NCI-H2081 (cell line): Measurements from ENCODE around the gene MED13L.

ENCODE experiments used
- DNase-seq, 2 experiments: peaks; one replicate each; lab custom pipeline; 2025; lab: John Stamatoyannopoulos, UW

MED13L gene

DNA sequence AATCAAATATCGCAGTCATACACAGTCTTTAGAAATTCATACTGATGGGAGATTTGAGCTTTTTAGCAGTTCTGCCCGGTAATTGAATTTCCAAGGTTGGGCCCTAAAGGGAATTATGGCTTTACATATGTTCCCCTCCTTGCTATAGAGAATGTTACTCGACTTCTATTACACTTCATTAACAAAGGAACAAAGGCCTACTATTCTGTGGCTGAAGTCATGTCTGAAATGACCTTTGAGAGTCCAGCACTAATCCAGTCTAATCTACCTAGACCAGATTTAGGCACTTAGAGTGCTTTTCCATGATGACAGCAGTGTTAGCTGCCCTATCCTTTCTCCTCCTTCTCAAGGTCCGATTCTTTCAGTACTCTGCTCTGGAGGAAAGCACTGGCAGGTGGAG lies 305.3 kb downstream of the MED13L start:
- DNase-seq: no peak

DNA sequence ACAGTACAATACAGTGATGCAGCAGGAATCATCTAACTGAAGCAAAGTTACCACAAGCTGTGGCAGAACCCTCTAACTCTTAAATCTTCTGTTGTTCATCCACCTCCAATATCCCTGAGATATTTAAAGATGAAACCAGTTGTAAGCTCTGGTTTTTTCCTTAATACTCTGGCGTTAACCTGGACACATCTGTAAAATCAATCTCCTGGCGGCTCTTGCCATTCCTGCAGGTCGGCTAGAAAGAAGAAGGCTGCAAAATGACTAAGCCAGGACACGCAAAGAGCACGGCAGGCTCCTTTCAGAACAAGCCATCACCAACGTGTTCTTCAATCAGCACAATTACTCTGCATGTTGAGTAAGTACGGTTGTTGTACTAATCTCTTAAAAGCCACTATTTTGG lies 309.3 kb downstream of the MED13L start:
- DNase-seq: no peak

DNA sequence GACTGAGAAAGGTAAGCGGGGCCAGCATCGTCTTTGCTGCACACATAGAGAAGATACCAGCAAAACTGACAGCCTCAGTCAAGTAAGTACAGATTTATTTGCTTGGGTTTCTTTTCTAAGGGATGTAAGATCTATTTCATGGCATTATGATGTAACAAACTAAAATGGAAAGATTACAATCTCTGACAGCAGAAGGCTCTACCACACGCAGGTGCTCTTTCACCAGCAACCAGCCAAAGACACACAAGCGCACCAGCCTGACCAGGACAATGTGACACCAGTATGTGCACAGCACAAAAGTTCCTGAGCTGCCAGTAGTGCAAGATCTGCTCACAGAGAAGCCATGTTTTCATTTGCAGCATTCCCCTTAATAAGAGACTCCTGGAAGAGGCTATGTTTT lies 311.1 kb downstream of the MED13L start:
- no peak for DNase-seq

DNA sequence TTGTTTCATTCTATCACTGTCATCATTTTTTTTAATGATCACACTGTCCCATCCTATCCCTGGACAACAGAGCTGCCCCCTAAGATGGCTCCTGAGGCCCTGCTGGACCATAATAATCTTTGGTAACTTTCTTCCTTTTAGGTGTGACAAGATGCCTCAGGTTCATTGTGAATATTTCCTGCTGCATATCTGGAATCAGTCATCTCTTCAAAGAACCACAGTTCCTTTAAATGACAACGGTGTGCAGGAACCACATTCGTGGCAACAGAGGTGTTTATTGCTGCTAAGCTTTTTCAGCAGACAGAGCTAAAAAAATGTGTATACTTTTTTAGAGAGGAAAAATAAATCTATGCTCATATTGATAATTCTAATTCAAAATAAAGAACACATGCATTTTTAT lies 312.9 kb downstream of the MED13L start:
- DNase-seq: no peak

DNA sequence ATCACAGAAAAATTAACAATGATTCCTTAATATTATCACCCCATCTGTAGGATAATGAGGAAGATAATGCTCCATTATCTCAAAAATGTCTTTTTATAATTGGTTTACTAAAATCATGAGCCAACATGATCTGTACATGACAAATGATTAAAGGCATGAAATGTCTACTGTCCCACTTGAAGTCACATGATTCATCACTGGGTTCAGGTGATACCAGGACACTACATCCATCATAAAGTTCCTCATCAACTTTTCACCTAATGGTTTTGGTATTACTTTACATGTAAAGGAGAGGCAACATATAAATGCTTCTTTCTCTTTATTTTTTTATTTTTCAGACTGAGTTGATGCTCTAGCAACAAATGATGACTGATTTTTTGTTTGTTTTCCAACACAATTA lies 313.3 kb downstream of the MED13L start:
- no peak for DNase-seq

DNA sequence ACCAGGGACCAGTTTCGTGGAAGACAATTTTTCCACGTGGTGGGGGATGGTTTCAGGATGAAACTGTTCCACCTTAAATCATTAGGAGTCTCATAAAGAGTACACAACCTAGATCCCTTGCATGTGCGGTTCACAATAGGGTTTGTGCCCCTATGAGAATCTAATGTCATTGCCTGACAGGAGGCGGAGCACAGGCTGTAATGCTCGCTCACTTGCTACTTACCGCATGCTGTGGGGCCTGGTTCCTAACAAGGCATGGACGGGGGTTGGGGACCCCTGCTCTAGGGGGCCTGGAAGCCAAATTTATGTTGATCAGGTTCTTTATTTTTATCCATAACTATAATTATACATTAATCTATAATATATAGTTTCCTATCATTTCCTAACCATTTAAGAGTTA lies 315.3 kb downstream of the MED13L start:
- no peak for DNase-seq

DNA sequence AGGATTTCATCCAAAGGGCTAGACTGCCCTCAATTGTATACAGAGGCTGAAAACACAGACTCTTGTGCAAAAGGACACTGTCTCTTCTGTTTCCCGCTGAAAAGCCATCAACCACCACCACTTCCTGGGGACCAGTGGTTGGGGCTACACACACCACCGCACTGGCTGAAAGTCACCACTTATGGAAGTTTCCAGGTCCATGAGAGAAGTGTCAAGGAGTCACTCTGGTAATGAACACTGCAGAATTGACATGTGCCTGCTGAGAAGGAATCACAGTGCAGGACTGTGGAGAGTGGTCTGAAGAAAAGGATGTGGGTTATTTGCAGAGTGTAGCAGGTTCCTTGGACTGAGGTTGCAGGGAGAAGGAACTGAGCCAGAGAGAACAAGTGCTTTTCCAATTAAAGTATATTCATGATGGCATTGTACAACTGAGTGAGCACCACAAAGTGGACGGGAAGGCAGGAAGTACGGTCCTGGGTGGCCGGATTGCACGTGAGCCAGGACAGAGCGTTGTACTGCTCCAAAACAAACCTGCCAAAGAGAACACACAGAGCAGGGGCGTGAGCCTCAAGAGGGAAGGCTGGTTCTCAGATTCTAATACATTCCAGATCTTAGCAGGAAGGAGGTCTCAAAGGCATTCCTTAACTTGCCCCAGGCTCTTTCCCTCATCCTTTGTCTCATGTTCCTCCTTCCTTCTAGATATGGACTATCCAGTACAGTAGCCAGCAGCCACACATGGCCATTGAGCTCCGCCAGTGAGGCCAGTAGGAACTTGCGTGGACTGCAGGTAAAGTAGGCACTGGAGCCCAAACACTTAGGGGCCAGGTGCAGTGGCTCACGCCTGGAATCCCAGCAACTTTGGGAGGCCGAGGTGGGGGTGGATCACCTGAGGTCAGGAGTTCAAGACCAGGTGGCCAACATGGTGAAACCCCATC lies 316.4 kb downstream of the MED13L start:
- no peak for DNase-seq

DNA sequence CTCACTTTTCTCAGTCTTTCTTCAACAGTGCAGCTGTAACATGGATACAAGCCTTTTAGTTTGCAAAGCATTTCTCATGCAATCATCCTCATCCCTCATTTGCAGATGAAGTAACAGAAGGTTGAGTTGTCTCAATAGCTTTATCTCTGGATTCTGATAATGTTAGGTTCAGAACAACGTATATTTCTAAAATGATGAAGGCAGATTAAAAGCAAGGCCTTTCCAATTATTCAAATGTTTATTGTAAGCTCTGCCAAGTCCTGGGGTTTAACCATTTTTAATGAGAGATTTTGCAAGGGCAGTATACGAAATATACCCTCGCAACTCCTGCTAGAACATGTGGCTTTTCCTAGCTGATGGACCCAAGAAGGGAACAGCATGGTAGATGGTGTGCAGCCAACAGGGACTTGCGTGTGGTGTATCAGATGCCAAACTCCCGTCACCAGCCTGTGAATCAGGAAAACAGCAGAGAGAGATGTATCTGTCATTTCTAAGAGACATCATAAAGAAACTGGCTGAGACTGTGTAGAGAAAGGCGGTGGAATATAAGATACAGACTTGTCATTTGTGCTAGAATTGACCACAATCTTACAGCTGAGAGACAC lies 319.7 kb downstream of the MED13L start:
- DNase-seq: no peak

DNA sequence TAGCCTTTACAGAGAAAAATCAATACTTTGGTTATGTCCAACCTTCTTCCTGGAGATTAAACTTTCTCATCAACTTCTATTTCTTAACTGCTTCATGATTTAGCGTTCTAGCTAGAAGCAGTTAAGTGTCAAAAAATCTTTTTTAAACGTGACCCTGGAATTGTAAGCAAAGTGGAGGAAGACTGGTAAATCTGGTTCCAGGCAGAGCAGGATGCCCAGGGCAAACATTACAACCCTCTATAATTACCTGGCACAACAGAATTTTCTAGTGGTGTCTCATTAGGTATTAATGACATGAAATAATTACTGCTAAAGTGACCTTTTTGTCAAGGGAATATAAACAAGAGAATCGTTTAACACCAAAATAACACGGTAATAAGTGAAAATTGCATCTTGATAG lies 320.8 kb downstream of the MED13L start:
- no peak for DNase-seq

DNA sequence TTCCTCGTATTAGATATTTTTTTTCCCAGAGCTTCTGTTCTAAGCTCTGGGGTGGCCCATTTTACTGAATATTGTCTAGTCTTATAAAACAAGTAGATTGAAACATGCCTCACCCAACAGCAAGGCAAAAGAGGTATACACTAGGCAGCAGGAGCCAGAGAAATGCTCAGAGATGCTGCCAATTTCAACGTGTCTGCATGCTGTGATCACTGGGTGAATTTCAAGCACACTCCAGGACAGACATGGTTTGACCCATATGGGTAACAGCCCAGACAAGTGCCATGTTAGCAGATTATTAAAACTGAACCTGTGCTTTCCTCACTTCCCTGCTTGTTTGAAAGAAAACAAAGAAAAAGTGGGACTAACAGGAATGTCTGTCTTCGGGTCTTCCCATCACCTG lies 321.3 kb downstream of the MED13L start:
- no peak for DNase-seq

DNA sequence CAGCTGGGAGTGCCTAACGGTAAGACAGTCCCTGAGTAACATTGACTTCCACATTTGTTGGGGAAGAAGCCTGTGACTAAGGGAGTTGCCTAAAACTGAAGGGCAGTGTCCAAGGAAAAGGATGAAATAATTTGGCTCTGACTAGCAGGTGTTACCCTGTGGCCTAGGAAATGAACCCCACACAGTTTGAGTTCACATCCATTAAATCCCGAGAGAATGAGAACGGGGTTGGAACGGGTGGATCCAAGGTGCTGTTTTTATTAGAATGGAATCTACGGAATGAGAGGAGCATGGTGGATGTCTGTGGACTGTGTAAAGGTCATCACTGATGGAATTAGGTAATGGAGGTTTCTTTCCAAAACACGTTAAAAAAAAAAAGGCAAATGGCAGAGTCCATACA lies 324.0 kb downstream of the MED13L start:
- no peak for DNase-seq

DNA sequence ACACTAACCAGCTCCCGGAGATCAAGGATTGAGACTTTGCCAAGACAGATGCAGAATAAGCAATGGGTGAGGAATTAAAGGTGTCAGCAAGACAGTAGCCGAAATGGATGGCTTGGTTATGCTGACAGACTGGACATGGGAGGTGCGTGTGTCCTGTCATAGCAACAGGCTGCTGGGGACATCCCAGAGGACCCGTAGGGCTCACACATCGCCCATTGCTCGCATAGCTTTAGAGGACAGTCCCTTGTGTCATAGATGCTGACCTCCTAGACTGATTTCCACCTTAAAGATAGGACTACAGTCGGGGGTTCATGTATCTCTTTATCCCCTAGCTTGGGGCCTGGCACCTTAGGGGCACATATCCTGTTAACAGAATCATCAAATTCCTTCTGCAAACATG lies 324.5 kb downstream of the MED13L start:
- no peak for DNase-seq

DNA sequence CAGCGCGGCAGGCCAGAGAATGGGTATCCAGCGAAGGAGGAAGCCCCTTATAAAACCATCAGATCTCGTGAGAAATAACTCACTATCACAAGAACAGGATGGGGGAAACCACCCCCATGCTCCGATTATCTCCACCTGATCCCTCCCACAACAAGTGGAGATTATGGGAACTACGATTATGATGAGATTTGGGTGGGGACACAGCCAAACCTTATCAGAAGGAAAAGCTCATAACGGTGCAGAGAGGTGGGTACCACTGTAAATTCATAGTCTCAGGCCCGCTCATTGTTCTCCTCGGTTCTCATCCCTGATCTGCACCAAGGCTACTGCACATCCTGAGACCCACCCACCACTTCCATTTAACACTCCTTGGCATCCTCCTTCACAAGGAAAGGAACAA lies 326.5 kb downstream of the MED13L start:
- DNase-seq: no peak

DNA sequence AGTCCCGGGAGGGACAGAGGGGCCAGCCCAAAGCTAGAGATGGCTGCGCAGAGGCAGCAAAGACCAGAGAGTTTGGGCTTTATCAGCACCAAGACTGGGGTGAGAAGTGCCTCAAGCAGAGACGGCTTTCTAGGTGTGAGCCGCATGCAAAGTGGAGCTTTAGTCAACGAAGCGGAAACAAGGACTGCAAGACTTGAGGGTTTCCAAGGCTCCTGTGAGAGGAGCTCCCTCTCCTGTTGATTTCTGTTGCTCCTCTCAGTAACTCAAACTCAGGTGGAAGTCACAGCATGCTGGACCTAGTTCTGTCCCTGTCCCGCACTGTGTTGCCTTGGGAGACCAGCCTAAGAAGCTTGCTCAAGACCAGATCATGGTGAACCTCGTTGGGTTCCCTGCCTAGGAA lies 327.8 kb downstream of the MED13L start:
- no peak for DNase-seq

DNA sequence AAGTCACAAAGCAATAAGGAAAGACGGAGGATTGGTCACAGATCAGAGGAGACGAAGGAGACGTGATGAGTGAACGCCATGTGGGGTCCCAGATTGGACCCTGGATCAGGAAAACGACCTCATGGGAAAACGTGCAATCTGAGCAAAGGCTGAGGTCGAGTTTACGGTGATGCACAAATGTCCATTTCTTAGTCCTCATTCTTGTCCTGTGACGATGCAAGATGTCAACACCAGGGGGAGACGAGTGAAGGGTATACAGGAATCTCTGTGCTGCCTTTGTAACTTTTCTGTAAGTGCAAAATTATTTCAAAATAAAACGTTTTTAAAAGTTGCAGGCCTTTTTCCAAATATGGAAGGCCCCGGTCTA lies 329.8 kb downstream of the MED13L start:
- DNase-seq: no peak

DNA sequence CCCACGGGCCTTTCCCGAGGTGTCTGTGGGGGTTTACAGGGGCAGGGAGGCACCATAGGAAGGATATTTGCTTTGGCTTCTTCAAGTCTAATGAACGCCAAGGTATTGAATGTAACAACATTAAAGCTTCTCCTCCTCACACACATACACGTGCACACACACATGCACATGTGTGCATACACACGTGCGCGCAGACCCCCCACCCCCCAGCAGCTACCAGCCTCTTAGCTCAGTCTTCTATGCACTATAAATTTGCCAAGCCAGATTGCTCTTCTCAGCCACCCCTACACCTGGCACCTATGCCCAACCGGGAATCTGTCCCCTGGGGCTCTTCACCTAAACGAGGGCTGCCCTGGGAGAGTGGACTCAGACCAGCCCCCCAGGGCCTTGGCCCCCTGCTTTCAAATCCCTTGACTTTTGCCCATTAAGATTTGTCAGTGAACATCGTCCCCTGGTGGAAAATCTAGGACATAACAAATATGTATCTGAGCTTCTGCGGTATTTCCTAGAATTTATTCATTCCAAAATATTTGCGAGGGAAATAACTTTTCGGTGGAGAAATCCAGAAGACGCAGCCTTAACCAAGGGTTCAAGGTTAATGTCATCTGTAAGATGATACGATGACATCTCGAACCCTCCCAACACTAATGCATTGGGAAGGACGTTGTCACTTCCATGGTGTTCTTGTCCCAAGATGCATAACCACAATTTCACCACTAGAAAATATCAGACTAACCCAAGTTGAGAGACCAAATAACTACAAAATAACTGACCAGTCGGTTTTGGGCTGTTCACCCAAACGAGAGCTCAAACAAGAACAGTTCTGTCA lies 330.4 kb downstream of the MED13L start:
- DNase-seq: no peak

DNA sequence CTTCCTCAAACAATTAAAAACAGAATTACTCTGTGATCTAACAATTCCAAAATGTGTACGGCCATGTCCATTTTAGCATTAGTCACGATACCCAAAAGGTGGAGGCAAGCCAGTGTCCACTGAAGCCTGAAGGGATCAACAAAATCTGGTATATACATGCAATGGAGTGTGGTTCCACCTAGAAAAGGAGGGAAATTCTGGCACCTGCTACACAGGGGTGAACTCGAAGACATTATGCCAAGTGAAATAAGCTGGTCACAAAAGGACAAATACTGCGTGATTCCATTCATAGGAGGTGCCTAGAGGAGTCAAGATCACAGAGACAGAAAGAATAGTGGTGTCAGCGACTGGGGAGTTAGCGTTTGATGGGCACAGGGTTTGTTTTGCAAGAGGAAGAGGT lies 331.4 kb downstream of the MED13L start:
- DNase-seq: no peak

DNA sequence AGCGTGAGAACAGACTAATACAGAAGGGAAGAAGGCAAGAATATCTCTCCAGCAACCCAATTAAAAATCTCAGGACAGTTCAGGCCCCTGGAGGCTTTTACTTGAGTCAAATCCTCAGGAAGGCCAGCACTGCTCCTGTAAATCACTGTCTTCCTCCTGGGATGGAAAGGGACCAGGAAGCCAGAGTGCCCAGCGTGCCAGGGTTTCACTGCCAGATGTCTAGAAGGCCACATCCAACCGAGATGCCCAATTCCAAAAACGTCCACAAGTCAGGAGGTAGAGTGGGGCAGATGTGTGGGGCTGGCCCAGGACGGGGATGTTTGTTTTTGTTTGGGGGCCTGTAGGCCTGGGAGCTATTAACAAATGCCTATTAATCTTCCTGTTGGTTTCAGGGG lies 332.0 kb downstream of the MED13L start:
- no peak for DNase-seq

DNA sequence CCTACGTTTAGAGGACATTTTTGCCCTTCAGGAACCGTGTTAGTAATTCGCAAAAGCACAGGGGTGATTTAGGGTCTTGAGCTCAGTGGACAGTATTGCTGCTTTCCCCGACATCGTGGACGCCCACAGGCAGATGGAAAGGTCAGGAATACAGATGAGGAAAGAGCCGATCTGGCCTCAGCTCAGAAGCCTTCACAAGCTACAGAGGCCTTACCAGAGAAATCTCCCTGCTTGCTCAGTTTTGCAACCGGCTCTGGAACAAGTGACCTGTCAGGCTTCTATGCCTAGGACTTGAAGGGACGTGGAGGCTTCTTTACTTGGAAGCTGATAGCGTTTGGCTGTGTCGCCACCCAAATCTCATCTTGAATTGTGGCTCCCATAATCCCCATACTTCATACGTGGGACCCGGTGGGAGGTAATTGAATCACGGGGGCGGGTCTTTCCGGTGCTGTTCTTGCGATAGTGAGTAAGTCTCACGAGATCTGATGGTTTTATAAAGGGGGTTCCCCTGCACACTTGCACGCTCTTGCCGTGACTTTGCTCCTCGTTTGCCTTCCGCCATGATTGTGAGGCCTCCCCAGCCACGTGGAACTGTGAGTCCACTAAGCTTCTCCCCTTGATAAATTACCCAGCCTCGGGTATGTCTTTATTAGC lies 332.5 kb downstream of the MED13L start:
- DNase-seq: no peak

DNA sequence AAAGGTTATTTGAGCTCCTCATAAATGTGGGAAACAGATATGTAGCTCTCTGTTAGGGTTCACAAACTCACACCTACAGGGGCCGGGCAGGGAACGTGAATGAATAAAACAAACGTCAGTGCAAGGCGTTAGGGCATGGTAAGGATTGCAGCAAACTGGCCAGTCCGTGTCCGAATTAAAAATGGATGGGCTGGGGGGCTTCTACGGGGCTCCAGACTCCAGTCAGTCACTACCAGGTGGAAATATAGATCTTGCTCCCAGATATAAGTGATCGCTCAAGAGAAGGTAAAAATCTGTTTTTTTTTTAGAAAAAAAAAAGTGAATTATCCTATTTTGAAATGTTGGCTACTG lies 333.1 kb downstream of the MED13L start:
- DNase-seq: no peak

DNA sequence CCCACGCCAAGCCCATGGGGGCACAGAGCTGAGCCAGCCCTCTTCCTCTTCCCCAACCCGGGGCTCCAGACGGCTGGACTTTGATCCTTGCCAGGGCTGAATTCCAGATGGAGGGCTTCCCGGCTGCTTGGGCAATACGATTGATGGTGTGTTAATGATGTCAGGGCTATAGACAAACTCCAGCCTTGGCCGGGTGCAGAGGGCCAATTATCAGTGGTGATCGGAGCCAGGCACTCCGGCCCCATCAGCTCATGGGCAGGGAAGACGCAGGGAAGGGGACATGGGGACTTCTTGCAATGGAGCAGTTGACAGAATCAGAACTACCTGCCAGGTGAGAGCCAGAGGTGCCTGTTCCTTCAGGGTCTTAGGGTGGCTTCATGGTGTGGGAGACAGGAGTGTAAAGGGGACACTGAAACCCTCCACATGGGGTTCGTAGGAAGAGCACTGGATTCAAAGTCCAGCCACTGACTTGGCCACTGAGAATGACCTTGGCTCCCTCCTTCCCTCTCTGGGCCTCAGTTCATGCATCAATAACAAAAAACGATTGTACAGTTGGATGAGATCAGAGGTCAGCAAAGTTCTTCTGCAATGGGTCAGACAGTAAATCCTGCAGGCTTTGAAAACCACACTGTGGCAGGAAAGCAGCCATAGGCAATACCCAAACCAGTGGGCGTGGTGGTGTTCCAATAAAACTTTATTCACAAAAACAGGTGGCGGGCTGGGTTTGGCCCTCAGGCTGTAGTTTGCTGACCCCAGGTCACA lies 333.7 kb downstream of the MED13L start:
- no peak for DNase-seq

DNA sequence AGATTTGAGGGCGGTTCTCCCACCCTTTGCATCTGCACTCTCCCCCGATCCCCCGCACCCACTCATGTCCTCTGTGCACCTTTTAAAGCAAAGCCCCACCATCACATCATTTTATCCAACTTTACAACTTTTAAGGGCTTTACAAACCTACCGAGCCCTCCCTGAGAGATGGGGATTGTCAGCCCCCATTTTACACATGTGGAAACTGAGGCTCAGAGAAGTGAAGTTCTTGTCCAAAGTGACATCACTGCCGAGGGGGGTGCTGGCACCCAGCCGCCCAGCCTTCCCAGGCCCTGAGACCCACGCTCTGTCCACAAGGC lies 334.2 kb downstream of the MED13L start:
- DNase-seq: no peak
